Parietal lobe (tissue), 2 donors: ENCODE data around the gene RETNLB. TPM values are rescaled to one million over a fixed set of nuclear protein-coding genes. Genes with fewer than 3 reads are reported as not detected.

Source experiments
- small RNA-seq: library from RNA; depleted of rRNA; stranded (forward); fragments of <200 nt; gene quantifications from one replicate; pipeline ENCODE3, GENCODE V24; 2014; ENCODE audit warnings: low replicate concordance
- total RNA-seq: library from RNA; depleted of rRNA; stranded (reverse); fragments of >200 nt; gene quantifications from one replicate; pipeline ENCODE4 v1.2.3, GENCODE V29; 2014

RETNLB gene
- not detected for total RNA-seq

GRCh38 chr3:108757404-108757982 is at the start of gene RETNLB:
Gene RETNLB (minus strand): TSS chr3:108757410. CDS start chr3:108757185, 225 bp downstream.

Small RNAs within 50 kb of the gene (small RNA-seq; reads per million reads assigned to genes)
- gene AC092185.1 = not detected

Other genes with a start within 250 kb of the RETNLB start
- 0.63 TPM for gene MYH15, start 246.8 kb downstream of the RETNLB start, total RNA-seq
- 31.6 TPM for gene CIP2A, start 168.0 kb downstream of the RETNLB start, total RNA-seq
- gene DZIP3, start 167.7 kb downstream of the RETNLB start, total RNA-seq = 53.5 TPM
- not detected for gene TRAT1, start 65.4 kb upstream of the RETNLB start, total RNA-seq
- not detected for gene GUCA1C, start 196.5 kb upstream of the RETNLB start, total RNA-seq